Bone marrow (tissue), 2 donors: ENCODE results near the gene LBH.
A peak's percentile ranks its signal among the peaks of the same experiment; 100 is the strongest.

Source experiments
- DNase-seq, 2 donors: peaks; one replicate each; lab custom pipeline; 2025; lab: John Stamatoyannopoulos, UW

Gene LBH

GRCh38 chr2:30217644-30218337 lies 13.5 kb upstream of the LBH start:
- no peak for DNase-seq

DNA sequence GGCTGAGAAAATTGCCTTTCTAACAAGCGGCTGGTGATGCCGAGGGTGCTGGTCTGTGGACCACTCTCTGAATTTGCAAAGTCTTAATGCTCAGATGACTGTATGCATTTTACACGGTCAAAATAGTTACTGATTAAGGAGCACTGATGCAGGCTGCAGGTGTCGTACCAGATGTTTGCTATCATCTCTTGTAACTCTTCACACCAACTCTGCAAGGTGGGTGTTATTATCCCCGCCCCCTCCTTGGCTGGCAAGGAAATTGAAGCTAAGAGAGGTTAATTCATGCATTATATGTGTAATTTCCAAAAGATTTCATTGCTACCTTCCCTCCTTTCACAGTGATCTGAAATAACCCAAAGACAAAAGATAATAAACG lies 13.0 kb upstream of the LBH start:
- no peak for DNase-seq

DNA sequence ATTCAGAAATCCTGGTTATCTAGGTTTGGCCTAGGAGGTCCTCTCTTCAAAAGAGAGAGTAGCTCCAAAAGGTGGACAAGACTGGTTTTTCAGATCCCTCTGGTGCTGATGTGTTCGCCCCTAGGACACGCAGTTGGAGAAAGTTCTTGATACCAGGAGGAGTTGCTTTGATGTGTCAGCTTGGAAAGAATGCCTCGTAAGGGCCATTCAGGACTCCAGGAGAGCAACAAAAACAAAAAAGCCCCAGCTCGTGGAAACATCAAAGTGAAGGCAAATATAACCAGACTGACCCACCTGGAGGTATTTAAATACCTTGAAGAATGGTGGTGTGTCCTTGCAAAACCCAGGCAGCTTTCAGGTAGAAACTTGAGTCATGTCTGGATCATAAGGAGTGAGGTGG lies 12.5 kb upstream of the LBH start:
- DNase-seq = no peak

- DNase-seq = no peak
These were observed 11.2 kb upstream of the LBH start for GRCh38 chr2:30219886-30220875.

GRCh38 chr2:30221531-30221930 lies 9.8 kb upstream of the LBH start:
- DNase-seq = no peak

- no peak for DNase-seq
These were observed 9.3 kb upstream of the LBH start for GRCh38 chr2:30222031-30222430.

GRCh38 chr2:30222636-30223360 lies 8.5 kb upstream of the LBH start:
- DNase-seq = no peak

DNA sequence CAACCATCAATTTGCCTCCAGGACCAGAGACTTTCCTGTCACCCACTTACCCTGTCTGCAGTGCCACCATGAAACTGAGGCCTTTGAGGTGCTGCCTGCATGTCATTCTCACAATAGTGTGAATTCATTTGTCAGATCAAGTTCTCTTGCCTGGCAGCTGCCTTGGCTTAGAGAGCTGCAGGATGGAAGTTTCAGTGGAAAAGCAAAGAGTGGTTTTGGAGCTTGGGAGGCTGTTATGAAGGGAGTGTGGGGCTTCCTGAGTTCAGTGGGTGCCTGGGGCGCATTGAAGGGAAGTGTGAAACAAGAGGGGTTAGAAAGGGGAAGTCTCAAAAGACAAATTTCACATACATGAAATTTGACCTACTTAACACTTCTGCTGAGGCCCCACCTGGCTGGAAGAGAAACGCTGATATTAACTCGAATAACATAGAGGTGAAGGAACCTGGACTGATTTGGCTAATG lies 7.9 kb upstream of the LBH start:
- DNase-seq = peak in 1 of 2 donors; percentile 27

- DNase-seq = no peak
These were observed 7.2 kb upstream of the LBH start for GRCh38 chr2:30224151-30224550.

DNA sequence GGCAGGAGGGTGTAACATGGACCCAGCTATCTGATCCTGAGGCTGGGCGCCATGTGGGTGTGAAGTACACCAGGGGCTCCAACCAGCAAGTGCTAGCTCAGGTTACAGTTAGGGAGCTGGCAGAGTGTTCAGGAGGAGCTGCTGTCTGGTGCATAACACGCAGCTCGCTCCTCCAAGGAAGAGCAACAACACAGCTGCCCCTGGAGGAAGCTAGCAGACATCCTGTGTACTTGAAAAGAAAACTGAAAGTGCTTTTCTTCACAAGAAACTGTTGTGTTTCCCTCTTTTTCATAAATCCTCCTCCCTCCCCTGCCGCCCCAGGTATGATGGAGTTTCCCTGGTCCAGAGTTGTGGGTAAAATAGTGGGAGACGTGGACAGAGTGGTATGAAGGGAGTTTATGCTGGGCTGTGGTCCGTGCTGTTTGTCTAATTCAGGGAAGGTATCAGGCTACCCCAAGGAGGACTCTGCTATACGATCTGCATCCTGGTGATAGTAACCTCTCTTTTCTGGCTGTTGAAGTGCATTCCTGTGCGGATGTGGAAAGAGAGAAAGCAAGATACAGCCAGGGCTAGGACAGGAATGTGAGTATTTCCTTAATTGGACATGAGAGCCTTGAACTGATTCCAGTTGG lies 6.1 kb upstream of the LBH start:
- peak in 1 of 2 donors; percentile 71 for DNase-seq

GRCh38 chr2:30226144-30227032 lies 4.9 kb upstream of the LBH start:
- DNase-seq = no peak

DNA sequence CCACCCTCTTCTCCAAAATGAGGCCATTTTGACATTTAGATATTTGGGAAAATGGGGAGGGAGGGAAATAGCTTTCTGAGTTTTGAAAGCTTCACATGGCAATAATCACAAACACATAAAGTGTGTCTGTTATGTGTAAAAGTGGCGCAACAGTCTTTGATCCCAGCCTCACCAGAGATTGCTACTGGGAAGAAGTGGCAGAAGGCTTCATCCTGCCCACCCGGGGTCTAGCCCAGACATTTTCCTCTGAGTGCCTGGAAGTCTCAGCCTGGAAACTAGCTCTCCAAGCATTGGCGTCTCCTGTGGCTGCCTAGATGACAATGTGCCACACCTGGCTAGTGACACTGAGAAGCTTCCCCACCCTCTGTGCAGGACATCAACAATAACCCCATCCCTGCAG lies 1.7 kb upstream of the LBH start:
- no peak for DNase-seq

- DNase-seq = peak in 1 of 2 donors; percentile 28
These were observed 680 bp upstream of the LBH start for GRCh38 chr2:30230497-30231211.

- DNase-seq = peak; percentile 50 to 52
These were observed 864 bp downstream of the LBH start for GRCh38 chr2:30231996-30232800.

DNA sequence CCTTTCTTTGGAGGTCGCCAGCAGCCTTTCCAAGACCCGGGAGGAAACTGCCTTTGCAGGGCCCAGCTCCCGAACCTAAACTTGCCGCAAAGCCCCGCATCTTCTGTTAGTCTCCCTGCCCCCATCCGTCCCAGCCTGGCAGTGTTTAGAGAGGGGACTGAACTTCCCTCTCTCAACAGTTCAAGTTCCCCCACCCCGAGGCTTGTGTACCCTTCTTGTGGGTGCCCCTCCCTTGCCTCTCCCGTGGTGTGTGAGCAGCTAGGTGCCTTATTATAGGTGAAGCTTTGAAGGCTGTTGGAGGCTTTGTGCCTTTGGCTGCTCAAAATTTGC lies 1.4 kb downstream of the LBH start:
- DNase-seq = no peak

GRCh38 chr2:30233271-30234009 lies 2.1 kb downstream of the LBH start:
- DNase-seq = no peak

- DNase-seq = no peak
These were observed 3.0 kb downstream of the LBH start for GRCh38 chr2:30234180-30234971.
